Thoracic aorta (tissue), 2 donors: Measurements from ENCODE around the gene SLC35C1. TPM values are rescaled to one million over a fixed set of nuclear protein-coding genes. Genes with fewer than 3 reads are reported as not detected.

Experiments
- ATAC-seq: fragments of 150-250 bp; one replicate; pipeline ENCODE4 v1.8.0; 2017; ENCODE audit warnings: low read depth; ENCODE audit not compliant: insufficient number of reproducible peaks, low FRiP score
- DNase-seq: peaks from one replicate; pipeline ENCODE4 v3.0.0-alpha.2; 2020; ENCODE audit warnings: low spot score
- H3K27ac ChIP-seq, 2 donors: fragments of 200-600 bp; sonication (generic); 1 replicate in 1 of 2; 2 replicates in 1 of 2; pipeline ENCODE4 v1.5.1; 2016; ENCODE audit warnings: mild to moderate bottlenecking in 2 of 2, moderate library complexity in 2 of 2
- H3K27me3 ChIP-seq: fragments of 200-600 bp; sonication (generic); replicated peaks from 2 replicates; pipeline ENCODE4 v1.6.0; 2016; ENCODE audit warnings: mild to moderate bottlenecking; ENCODE audit not compliant: insufficient read depth
- H3K36me3 ChIP-seq: fragments of 200-600 bp; sonication (generic); one replicate; pipeline ENCODE4 v1.5.1; 2016
- H3K4me1 ChIP-seq, 2 donors: fragments of 200-600 bp; sonication (generic); 1 replicate in 1 of 2; 2 replicates in 1 of 2; pipeline versions ENCODE4 v1.5.1 to v1.6.0; 2016; ENCODE audit warnings: low read depth in 2 of 2, mild to moderate bottlenecking in 1 of 2; ENCODE audit not compliant: control insufficient read depth in 1 of 2
- H3K4me3 ChIP-seq: fragments of 200-600 bp; sonication (generic); 2 replicates; pipeline ENCODE4 v1.5.1; 2016; ENCODE audit warnings: mild to moderate bottlenecking
- H3K9me3 ChIP-seq: fragments of 200-600 bp; sonication (generic); 2 replicates; pipeline ENCODE4 v1.5.1; 2016
- CTCF ChIP-seq: fragments of 200-600 bp; sonication (generic); IDR thresholded peaks from one replicate; pipeline ENCODE4 v1.5.1; 2019; ENCODE audit warnings: antibody characterized with exemption
- total RNA-seq, 2 donors: library from RNA; depleted of rRNA; stranded (reverse); fragments of >200 nt; gene quantifications; one replicate each; pipeline versions ENCODE4 v1.1.0 to v1.2.3, GENCODE V29; 2016

Gene SLC35C1
- total RNA-seq, 2 donors from 2014 or later, result 18.8 to 28.4 TPM

- Histone ChIP-seq H3K27me3 (no peaks in the 10 kb centered on the region), H3K4me1 (peaks cover 0 to 5% of the 10 kb centered on the region in 2 donors), H3K36me3 (no peaks in the 10 kb centered on the region), H3K27ac (no peak overlapping the region), H3K4me3 (no peak overlapping the region), H3K9me3 (no peaks in the 10 kb centered on the region)
- DNase-seq (no peak), ATAC-seq (no peak)
- TF ChIP-seq CTCF, result no peak
Measured at GRCh38 chr11:45773786-45774655, 30.9 kb upstream of the SLC35C1 start.

- Histone ChIP-seq H3K9me3 (no peaks in the 10 kb centered on the region), H3K36me3 (no peaks in the 10 kb centered on the region), H3K27ac (no peak overlapping the region), H3K27me3 (no peaks in the 10 kb centered on the region), H3K4me1 (peaks cover 0 to 5% of the 10 kb centered on the region in 2 donors), H3K4me3 (no peak overlapping the region)
- DNase-seq, result no peak
- no peak for ATAC-seq
- no peak for TF ChIP-seq CTCF
Measured at GRCh38 chr11:45774786-45775185, 30.2 kb upstream of the SLC35C1 start.

- H3K27ac ChIP-seq, result no peak overlapping the region
- no peaks in the 10 kb centered on the region for H3K9me3 ChIP-seq
- ATAC-seq, result no peak
- H3K4me1 ChIP-seq, result peaks cover 0 to 1% of the 10 kb centered on the region in 2 donors
- TF ChIP-seq CTCF, result no peak
- no peak for DNase-seq
- no peaks in the 10 kb centered on the region for H3K27me3 ChIP-seq
- H3K36me3 ChIP-seq, result no peaks in the 10 kb centered on the region
- H3K4me3 ChIP-seq, result no peak overlapping the region
Measured at GRCh38 chr11:45777127-45777969, 27.6 kb upstream of the SLC35C1 start.

GRCh38 chr11:45778341-45778740 is 26.6 kb upstream of the SLC35C1 start:
- ATAC-seq, result no peak
- no peak for TF ChIP-seq CTCF
- H3K36me3 ChIP-seq, result no peaks in the 10 kb centered on the region

GRCh38 chr11:45779602-45780001 is 25.3 kb upstream of the SLC35C1 start:
- ATAC-seq (no peak), DNase-seq (no peak)
- Histone ChIP-seq H3K27ac (no peak overlapping the region), H3K27me3 (no peaks in the 10 kb centered on the region), H3K4me1 (no peaks in the 10 kb centered on the region), H3K36me3 (no peaks in the 10 kb centered on the region), H3K4me3 (no peak overlapping the region), H3K9me3 (no peaks in the 10 kb centered on the region)
- TF ChIP-seq CTCF, result no peak

More at GRCh38 chr11:45778341-45778740, 26.6 kb upstream of the SLC35C1 start:
- no peaks in the 10 kb centered on the region for H3K9me3 ChIP-seq
- DNase-seq, result no peak
- no peak overlapping the region for H3K27ac ChIP-seq
- H3K4me1 ChIP-seq, result no peaks in the 10 kb centered on the region
- no peak overlapping the region for H3K4me3 ChIP-seq
- H3K27me3 ChIP-seq, result no peaks in the 10 kb centered on the region
